Measurements from ENCODE around the gene GLIPR1. TPM values are rescaled to one million over a fixed set of nuclear protein-coding genes. Genes with fewer than 3 reads are reported as not detected.
A peak's percentile ranks its signal among the peaks of the same experiment; 100 is the strongest.

Gene GLIPR1
- total RNA-seq, 1 donor from 2014 or later, result 4.3 TPM

DNA sequence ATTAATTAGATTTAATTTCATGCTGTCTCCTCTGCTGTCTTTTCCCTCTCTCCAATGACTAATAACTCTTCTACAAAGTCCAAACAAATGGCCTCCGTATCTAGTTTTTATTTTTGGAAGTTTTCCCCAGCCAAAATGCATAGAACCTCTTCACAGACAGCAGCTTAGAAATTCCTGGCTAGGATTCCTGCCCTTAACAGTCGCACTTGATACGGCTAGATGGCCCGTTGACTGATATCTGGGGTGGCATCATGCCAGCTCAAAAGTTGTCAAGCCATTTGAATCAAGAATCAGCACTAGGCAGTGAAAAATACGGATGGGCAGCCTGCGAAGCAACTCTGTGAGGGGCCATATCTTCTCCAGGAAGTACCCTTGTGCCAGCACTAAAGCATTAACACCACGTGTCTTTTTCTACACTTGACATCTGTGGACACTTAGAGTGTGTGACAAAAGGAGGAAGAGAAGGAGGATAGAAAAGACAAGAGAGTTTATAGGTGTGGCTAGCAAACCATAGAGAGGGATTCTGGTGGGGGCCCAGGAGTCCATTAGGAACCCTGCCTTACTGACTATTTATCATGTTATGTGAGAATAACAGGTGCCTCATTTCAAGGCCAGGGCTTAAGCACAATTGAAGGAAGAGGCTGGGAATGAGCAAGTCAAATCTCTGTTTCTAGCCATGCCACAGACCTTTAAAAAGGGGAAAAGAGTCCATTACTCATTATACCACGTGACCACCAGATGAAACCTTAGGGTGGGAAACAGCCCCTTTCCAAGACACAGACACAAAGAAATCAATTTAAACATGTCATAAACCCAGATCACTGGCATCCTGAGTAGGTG lies 70.1 kb downstream of the GLIPR1 start:
- no peaks in the 10 kb centered on the region for H3K36me3 Mint-ChIP-seq
- H3K4me3 Mint-ChIP-seq, result peak overlapping the region; percentile 20
- no peak for DNase-seq (ENCODE audit: extremely low spot score, unreplicated experiment)
- no peaks in the 10 kb centered on the region for H3K27me3 Mint-ChIP-seq
- TF ChIP-seq CTCF (conservative IDR thresholded peaks at IDR 0.05), result no peak
- peaks cover 39% of the 10 kb centered on the region for H3K4me1 Mint-ChIP-seq (ENCODE audit: unreplicated experiment)
- peak overlapping the region; percentile 64 for H3K27ac Mint-ChIP-seq
- H3K9me3 Mint-ChIP-seq, result peaks cover 8% of the 10 kb centered on the region

GRCh38 chr12:75551477-75551876 lies 70.9 kb downstream of the GLIPR1 start:
- H3K4me1 Mint-ChIP-seq (ENCODE audit: unreplicated experiment), result peaks cover 43% of the 10 kb centered on the region
- no peak overlapping the region for H3K4me3 Mint-ChIP-seq

DNA sequence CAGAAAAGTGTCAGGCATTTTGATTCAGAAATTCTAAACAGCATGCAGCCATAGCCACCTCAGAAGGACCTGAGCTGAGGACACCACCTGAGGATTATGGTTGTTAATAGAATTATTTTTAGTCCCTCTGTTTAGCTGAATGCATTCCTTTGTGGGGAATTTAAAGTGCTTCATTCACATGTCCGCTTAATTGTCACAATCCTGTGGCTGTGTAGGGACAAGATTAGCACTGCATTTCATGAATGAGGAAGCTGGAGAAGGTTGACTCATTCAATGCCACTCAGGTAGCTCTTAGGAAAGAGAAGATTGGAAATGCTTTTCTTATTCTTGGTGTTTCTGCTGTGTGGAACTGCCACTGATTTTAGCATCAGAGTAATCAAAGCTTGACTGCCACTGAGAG lies 72.8 kb downstream of the GLIPR1 start:
- no peaks in the 10 kb centered on the region for H3K27me3 Mint-ChIP-seq
- no peak for DNase-seq (ENCODE audit: extremely low spot score, unreplicated experiment)
- H3K27ac Mint-ChIP-seq, result peak overlapping the region; percentile 20
- no peak for TF ChIP-seq CTCF (conservative IDR thresholded peaks at IDR 0.05)
- peaks cover 39% of the 10 kb centered on the region for H3K4me1 Mint-ChIP-seq (ENCODE audit: unreplicated experiment)
- no peak overlapping the region for H3K4me3 Mint-ChIP-seq
- peaks cover 8% of the 10 kb centered on the region for H3K9me3 Mint-ChIP-seq
- no peaks in the 10 kb centered on the region for H3K36me3 Mint-ChIP-seq

More at GRCh38 chr12:75551477-75551876, 70.9 kb downstream of the GLIPR1 start:
- peaks cover 8% of the 10 kb centered on the region for H3K9me3 Mint-ChIP-seq
- no peak for DNase-seq (ENCODE audit: extremely low spot score, unreplicated experiment)
- H3K27ac Mint-ChIP-seq, result peak overlapping the region; percentile 42
- no peaks in the 10 kb centered on the region for H3K36me3 Mint-ChIP-seq
- H3K27me3 Mint-ChIP-seq, result no peaks in the 10 kb centered on the region
- no peak for TF ChIP-seq CTCF (conservative IDR thresholded peaks at IDR 0.05)

Other genes starting within 250 kb of the GLIPR1 start
- 4.1 and 7.3 TPM in 2 replicates for gene CAPS2, start 150.4 kb upstream of the GLIPR1 start, total RNA-seq (ENCODE audit: low replicate concordance)
- gene GLIPR1L1, start 146.1 kb upstream of the GLIPR1 start, total RNA-seq (ENCODE audit: low replicate concordance), result not detected in 2 replicates
- 0.17 and 0.77 TPM in 2 replicates for gene GLIPR1L2, start 89.7 kb upstream of the GLIPR1 start, total RNA-seq (ENCODE audit: low replicate concordance)
- 66.9 and 87.8 TPM in 2 replicates for gene KRR1, start 30.9 kb downstream of the GLIPR1 start, total RNA-seq (ENCODE audit: low replicate concordance)

Data from type B pancreatic cell (in vitro differentiated cells).